K562 (cell line): ENCODE results near the gene CTBS. TPM values are rescaled to one million over a fixed set of nuclear protein-coding genes. Genes with fewer than 3 reads are reported as not detected.

Source experiments
- ATAC-seq: fragments of 200-7000 bp; cut with Tn5 transposase; 3 replicates; pipeline ENCODE4 v1.9.1; 2020; ENCODE audit warnings: moderate library complexity
- BruUV-seq: library from RNA; stranded (reverse); fragments of 400-500 nt; replicated peaks from 2 replicates; lab custom pipeline; 2021; lab: Mats Ljungman, UMichigan
- CTCF ChIA-PET: fragments of 300-600 bp; formaldehyde crosslinking; extraction: SDS; loops from one replicate; lab custom pipeline; 2021; ENCODE audit warnings: low intra/inter-chr PET ratio; lab: Yijun Ruan, JAX
- POLR2A ChIA-PET: fragments of 300-600, 350-650 bp; sonication (Branson Sonifier 250); formaldehyde crosslinking; extraction: SDS; loops from one replicate; lab custom pipeline; 2021; ENCODE audit warnings: antibody characterized with exemption, inconsistent platforms; lab: Yijun Ruan, JAX
- DNase-seq, 4 experiments: peaks; one replicate each; pipeline versions ENCODE4 v3.0.0 to v3.0.0-alpha.2; 2011 to 2018; ENCODE audit warnings: low spot score in 3 of 4, mixed read lengths in 3 of 4; ENCODE audit errors: extremely low read depth in 1 of 4
- FAIRE-seq: peaks from 2 replicates; lab custom pipeline; 2011; peaks lifted over from hg19 to GRCh38; lab: Jason Lieb, UNC
- H2AFZ ChIP-seq: 2 replicates; pipeline ENCODE4 v1.6.0; 2011; ENCODE audit warnings: low read depth, low read length, control low read depth, inconsistent platforms
- H3K27ac ChIP-seq: fragments of 200-600 bp; 3 replicates; pipeline ENCODE4 v1.8.0; 2011; ENCODE audit warnings: low read depth, mild to moderate bottlenecking, control low read depth, inconsistent platforms, low read length, moderate library complexity, mixed read lengths; ENCODE audit errors: extremely low read depth
- H3K27me3 ChIP-seq, 2 experiments: fragments of 300-600 bp in 1 of 2; 2 replicates in 1 of 2; 3 replicates in 1 of 2; pipeline versions ENCODE4 v1.6.0 to v1.8.0; 2011; ENCODE audit warnings: inconsistent platforms in 2 of 2, low read length in 2 of 2, mild to moderate bottlenecking in 1 of 2, mixed read lengths in 1 of 2, moderate library complexity in 1 of 2; ENCODE audit not compliant: control insufficient read depth in 2 of 2, insufficient read depth in 2 of 2
- H3K36me3 ChIP-seq: fragments of 300-600 bp; 3 replicates; pipeline ENCODE4 v1.8.0; 2011; ENCODE audit warnings: mild to moderate bottlenecking, low read length, inconsistent platforms; ENCODE audit not compliant: control insufficient read depth, insufficient read depth
- H3K4me1 ChIP-seq, 2 experiments: fragments of 200-600 bp in 1 of 2; replicated peaks in 1 of 2; 2 replicates in 1 of 2; 3 replicates in 1 of 2; pipeline versions ENCODE4 v1.5.1 to v1.8.0; 2011; ENCODE audit warnings: inconsistent platforms in 2 of 2, low read length in 2 of 2, mild to moderate bottlenecking in 1 of 2, mixed read lengths in 1 of 2, moderate library complexity in 1 of 2; ENCODE audit not compliant: control insufficient read depth in 2 of 2, insufficient read depth in 2 of 2
- H3K4me2 ChIP-seq: 2 replicates; pipeline ENCODE4 v1.6.1; 2011; ENCODE audit warnings: low read length, control low read depth, inconsistent platforms, mixed read lengths; ENCODE audit not compliant: insufficient read depth
- H3K4me3 ChIP-seq: fragments of 200-600 bp; sonication (generic), shearing (Covaris generic); 2 replicates; pipeline ENCODE4 v1.5.1; 2016; ENCODE audit warnings: control low read depth, inconsistent platforms
- H3K79me2 ChIP-seq: fragments of 200-600 bp; 3 replicates; pipeline ENCODE4 v1.8.0; 2011; ENCODE audit warnings: low read length, inconsistent platforms; ENCODE audit not compliant: control insufficient read depth, insufficient read depth
- H3K9ac ChIP-seq, 2 experiments: 2 replicates each; pipeline versions ENCODE4 v1.6.0 to v1.6.1; 2011; ENCODE audit warnings: low read depth in 2 of 2, low read length in 2 of 2, control low read depth in 1 of 2, inconsistent platforms in 1 of 2, mild to moderate bottlenecking in 1 of 2, mixed read lengths in 1 of 2; ENCODE audit not compliant: insufficient read depth in 1 of 2
- H3K9me1 ChIP-seq: one replicate; pipeline ENCODE4 v1.6.0; 2011; ENCODE audit warnings: inconsistent platforms, mild to moderate bottlenecking, low read length, moderate library complexity; ENCODE audit not compliant: control insufficient read depth, insufficient read depth
- H3K9me3 ChIP-seq: replicated peaks from 2 replicates; pipeline ENCODE4 v1.5.1; 2011; ENCODE audit warnings: low read depth, low read length, inconsistent platforms; ENCODE audit not compliant: control insufficient read depth, insufficient read depth
- H4K20me1 ChIP-seq: replicated peaks from 2 replicates; pipeline ENCODE4 v1.6.1; 2011; ENCODE audit warnings: low read length, inconsistent platforms, mixed read lengths; ENCODE audit not compliant: control insufficient read depth, insufficient read depth
- CCAR2 ChIP-seq: fragments of 200-400 bp; formaldehyde crosslinking; IDR thresholded peaks from 2 replicates; pipeline ENCODE4 v1.6.1; 2017; ENCODE audit warnings: mild to moderate bottlenecking, low read depth, low read length
- FOXK2 ChIP-seq, 2 experiments: fragments of 450-650 bp; IDR thresholded peaks in 1 of 2; conservative IDR thresholded peaks in 1 of 2; 2 replicates each; pipeline ENCODE4 v1.6.1; 2016; ENCODE audit warnings: low read depth in 2 of 2, mild to moderate bottlenecking in 1 of 2
- FUS ChIP-seq: fragments of 200-400 bp; formaldehyde crosslinking; optimal IDR thresholded peaks from 2 replicates; pipeline ENCODE3; 2017; ENCODE audit warnings: low read depth, low read length
- NFIX ChIP-seq: fragments of 250-450 bp; sonication (Bioruptor Pico); IDR thresholded peaks from 2 replicates; pipeline ENCODE4 v1.4.0; 2020; ENCODE audit warnings: low read depth, mild to moderate bottlenecking, moderate library complexity
- NR1H2 ChIP-seq: sonication (generic); formaldehyde crosslinking; IDR thresholded peaks from 2 replicates; pipeline ENCODE4 v1.4.0; 2020; ENCODE audit warnings: mild to moderate bottlenecking, missing genetic modification reagents
- SMARCB1 ChIP-seq: IDR thresholded peaks from 2 replicates; pipeline ENCODE4 v1.6.1; 2011; ENCODE audit warnings: improper control_type of control experiment, low read depth; ENCODE audit not compliant: insufficient read length
- SPI1 ChIP-seq: IDR thresholded peaks from 2 replicates; pipeline ENCODE4 v1.6.1; 2011; ENCODE audit warnings: low read depth, low read length, control low read depth, borderline replicate concordance
- STAT5A ChIP-seq: IDR thresholded peaks from 2 replicates; pipeline ENCODE4 v1.6.1; 2012; ENCODE audit warnings: low read length, inconsistent platforms, borderline replicate concordance
- TEAD1 ChIP-seq, 2 experiments: fragments of 450-650 bp in 1 of 2; sonication (generic) in 1 of 2; formaldehyde crosslinking; IDR thresholded peaks; 2 replicates each; pipeline versions ENCODE4 v1.4.0 to v1.8.0; 2020 to 2022; ENCODE audit warnings: mild to moderate bottlenecking in 2 of 2, missing genetic modification reagents in 1 of 2
- TFE3 ChIP-seq: fragments of 450-650 bp; formaldehyde crosslinking; IDR thresholded peaks from 2 replicates; pipeline ENCODE4 v1.4.0; 2020; ENCODE audit warnings: mild to moderate bottlenecking, mixed read lengths
- ZFP36 ChIP-seq: fragments of 150-350 bp; IDR thresholded peaks from 2 replicates; pipeline ENCODE4 v1.6.1; 2018; ENCODE audit warnings: low read length, low read depth; ENCODE audit not compliant: partially characterized antibody
- ZKSCAN3 ChIP-seq: fragments of 250-450 bp; sonication (Bioruptor Pico); IDR thresholded peaks from 2 replicates; pipeline ENCODE4 v1.4.0; 2020
- ZNF146 ChIP-seq: IDR thresholded peaks from one replicate; pipeline ENCODE4 v1.6.1; 2018; ENCODE audit warnings: missing compliant biosample characterization; ENCODE audit not compliant: unreplicated experiment
- ZNF444 ChIP-seq: fragments of 250-450 bp; sonication (Bioruptor Pico); IDR thresholded peaks from 2 replicates; pipeline ENCODE4 v1.4.0; 2020; ENCODE audit warnings: mild to moderate bottlenecking, moderate library complexity
- WGBS: fragments of 100-300 bp; shearing (Covaris generic); methylation state at CpG from one replicate; pipeline ENCODE4 v1.1.6; 2016; ENCODE audit warnings: low coverage, mixed read lengths; ENCODE audit not compliant: insufficient coverage; ENCODE audit errors: missing lambda C conversion rate; 5-methylcytosine and 5-hydroxymethylcytosine counted together
- in situ Hi-C: fragments of 300-500 bp; cut with MboI; formaldehyde crosslinking; loops from 4 replicates; pipeline ENCODE4 v1.15.0; 2018; ENCODE audit warnings: inconsistent platforms, mixed read lengths
- intact Hi-C: fragments of 100-400 bp; cut with micrococcal nuclease; formaldehyde crosslinking; loops from 2 replicates; pipeline ENCODE4 v1.14.2; 2022
- polyA plus RNA-seq, 8 experiments: library from polyadenylated mRNA; depleted of rRNA in 4 of 8; stranded (reverse) in 5 of 8; unstranded in 3 of 8; fragments of >200 nt; fragmentation: Nextera tagmentation in 2 of 8; fragmentation: Illumina TruSeq in 1 of 8; extraction: Ambion mirVana in 2 of 8; extraction: Trizol in 1 of 8; gene quantifications; 2 replicates each; pipeline versions ENCODE4 v1.2.1 to v1.2.3, GENCODE V29; 2011 to 2014; ENCODE audit warnings: inconsistent platforms in 1 of 8, missing spikeins in 1 of 8
- total RNA-seq, 7 experiments: library from RNA; depleted of rRNA in 6 of 7; stranded (reverse); fragments of >200 nt in 6 of 7; fragmentation: Illumina TruSeq in 2 of 7; extraction: Trizol in 2 of 7; gene quantifications; 2 replicates each; pipeline versions ENCODE4 v1.2.1 to v1.2.3, GENCODE V29; 2011 to 2021; ENCODE audit warnings: low replicate concordance in 1 of 7
- TF ChIP-seq, protein P1 (sequence below): fragments of 450-650 bp; IDR thresholded peaks from 2 replicates; pipeline ENCODE4 v1.6.1; 2016
- TF ChIP-seq, protein P2 (sequence below): fragments of 450-650 bp; IDR thresholded peaks from 2 replicates; pipeline ENCODE4 v1.6.1; 2016; ENCODE audit warnings: antibody characterized with exemption

The CTBS gene
- total and polyA plus RNA-seq, 9 of the 15 experiments (the other 6 are each of a cell fraction or from before 2014, with no cell fraction given), result 3.0 to 19.8 (median 9.9) TPM

GRCh38 chr1:84611091-84611490 is 36.9 kb upstream of the CTBS start (continued):
- TF ChIP-seq STAT5A, result no peak

DNA sequence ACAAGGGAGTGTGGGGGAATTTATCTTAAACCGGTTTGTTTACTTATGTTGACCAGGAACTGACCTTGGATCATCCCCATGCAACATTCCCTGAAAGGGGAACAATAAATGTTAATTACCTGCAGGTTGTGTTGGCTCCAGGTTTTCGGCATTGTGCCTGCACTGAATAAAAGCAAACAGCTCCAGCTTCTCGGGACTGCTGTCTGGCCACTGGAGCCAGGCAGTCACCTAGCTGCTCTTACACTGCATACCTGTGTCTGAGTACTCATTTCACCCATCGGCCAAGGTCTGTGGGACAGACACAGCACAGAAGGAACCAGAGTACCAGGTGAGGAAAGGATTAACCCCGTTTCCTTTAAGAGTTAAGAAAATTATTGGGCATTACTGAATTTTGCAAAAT is 32.7 kb upstream of the CTBS start:
- Histone ChIP-seq H3K4me1 (peaks cover 7 to 14% of the 10 kb centered on the region in 2 experiments; a peak in 4 of 5 replicates), H3K9me3 (no peaks in the 10 kb centered on the region; the same call in 1 of the 2 replicates), H3K4me2 (no peak overlapping the region), H4K20me1 (no peaks in the 10 kb centered on the region), H3K36me3 (no peaks in the 10 kb centered on the region), H3K79me2 (no peaks in the 10 kb centered on the region), H3K27ac (no peak overlapping the region), H2AFZ (no peak overlapping the region), H3K4me3 (no peak overlapping the region), H3K9me1 (no peaks in the 10 kb centered on the region), H3K9ac (no peak overlapping the region), H3K27me3 (no peaks in the 10 kb centered on the region)
- in situ Hi-C loops (loop anchor here (25.0 kb wide), 1 partner anchor 695 kb away; no protein-coding TSS in a partner anchor), intact Hi-C loops (no loop called here)
- ATAC-seq (no peak), FAIRE-seq (no peak), DNase-seq (no peak)
- no TSS peak for BruUV-seq
- ChIA-PET POLR2A (no interaction called here), CTCF (no interaction called here)
- WGBS, result 19% methylated on average over 5 of the region's 5 CpGs
- TF ChIP-seq NR1H2 (CRISPR knock-in tag), result no peak
- no peak for TF ChIP-seq SMARCB1
- TF ChIP-seq TEAD1 (CRISPR knock-in tag; IDR thresholded peaks at IDR 0.05), result no peak
- TF ChIP-seq CCAR2, result no peak
- TF ChIP-seq, protein P1, sequence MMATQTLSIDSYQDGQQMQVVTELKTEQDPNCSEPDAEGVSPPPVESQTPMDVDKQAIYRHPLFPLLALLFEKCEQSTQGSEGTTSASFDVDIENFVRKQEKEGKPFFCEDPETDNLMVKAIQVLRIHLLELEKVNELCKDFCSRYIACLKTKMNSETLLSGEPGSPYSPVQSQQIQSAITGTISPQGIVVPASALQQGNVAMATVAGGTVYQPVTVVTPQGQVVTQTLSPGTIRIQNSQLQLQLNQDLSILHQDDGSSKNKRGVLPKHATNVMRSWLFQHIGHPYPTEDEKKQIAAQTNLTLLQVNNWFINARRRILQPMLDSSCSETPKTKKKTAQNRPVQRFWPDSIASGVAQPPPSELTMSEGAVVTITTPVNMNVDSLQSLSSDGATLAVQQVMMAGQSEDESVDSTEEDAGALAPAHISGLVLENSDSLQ, result no peak
- no peak for TF ChIP-seq ZKSCAN3 (CRISPR knock-in tag)
- TF ChIP-seq, protein P2, sequence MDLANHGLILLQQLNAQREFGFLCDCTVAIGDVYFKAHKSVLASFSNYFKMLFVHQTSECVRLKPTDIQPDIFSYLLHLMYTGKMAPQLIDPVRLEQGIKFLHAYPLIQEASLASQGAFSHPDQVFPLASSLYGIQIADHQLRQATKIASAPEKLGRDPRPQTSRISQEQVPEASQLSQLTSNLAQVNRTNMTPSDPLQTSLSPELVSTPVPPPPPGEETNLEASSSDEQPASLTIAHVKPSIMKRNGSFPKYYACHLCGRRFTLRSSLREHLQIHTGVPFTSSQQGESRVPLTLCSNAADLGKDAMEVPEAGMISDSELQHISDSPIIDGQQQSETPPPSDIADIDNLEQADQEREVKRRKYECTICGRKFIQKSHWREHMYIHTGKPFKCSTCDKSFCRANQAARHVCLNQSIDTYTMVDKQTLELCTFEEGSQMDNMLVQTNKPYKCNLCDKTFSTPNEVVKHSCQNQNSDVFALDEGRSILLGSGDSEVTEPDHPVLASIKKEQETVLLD, result no peak
- no peak for TF ChIP-seq ZNF146 (CRISPR knock-in tag)
- TF ChIP-seq NFIX (CRISPR knock-in tag), result no peak
- no peak for TF ChIP-seq SPI1
- no peak for TF ChIP-seq ZNF444
- no peak for TF ChIP-seq ZFP36
- no peak for TF ChIP-seq TFE3 (CRISPR knock-in tag)
- TF ChIP-seq FUS, result no peak
- no peak for TF ChIP-seq FOXK2 (conservative IDR thresholded peaks at IDR 0.05 in 1 of 2, IDR thresholded peaks at IDR 0.05 in 1 of 2; ENCODE audit: low read depth in 2 of 2)
